ENCODE measurements around the gene SHROOM2.

Gene SHROOM2

DNA sequence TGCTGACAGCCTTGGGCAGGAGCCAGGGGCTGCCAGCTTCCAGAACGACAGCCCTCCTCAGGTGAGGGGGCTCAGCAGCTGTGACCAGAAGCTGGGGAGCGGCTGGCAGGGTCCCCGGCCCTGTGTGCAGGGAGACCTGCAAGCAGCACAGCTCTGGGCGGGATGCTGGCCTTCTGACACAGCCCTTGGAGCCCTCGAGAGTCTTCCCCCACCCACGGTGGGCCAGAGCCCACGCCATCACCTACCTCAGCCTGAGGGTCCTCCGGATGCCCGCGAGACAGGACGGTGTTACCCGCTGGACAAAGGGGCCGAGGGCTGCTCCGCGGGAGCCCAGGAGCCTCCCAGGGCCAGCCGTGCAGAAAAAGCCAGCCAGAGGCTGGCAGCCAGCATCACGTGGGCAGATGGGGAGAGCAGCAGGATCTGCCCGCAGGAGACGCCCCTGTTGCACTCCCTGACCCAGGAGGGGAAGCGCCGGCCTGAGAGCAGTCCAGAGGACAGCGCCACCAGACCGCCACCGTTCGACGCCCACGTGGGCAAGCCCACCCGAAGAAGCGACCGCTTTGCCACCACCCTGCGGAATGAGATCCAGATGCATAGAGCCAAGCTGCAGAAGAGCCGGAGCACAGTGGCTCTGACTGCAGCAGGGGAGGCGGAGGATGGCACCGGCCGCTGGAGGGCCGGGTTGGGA lies 109.1 kb downstream of the SHROOM2 start:
- DNase-seq (ENCODE audit: low read depth) = no peak

- DNase-seq (ENCODE audit: low read depth) = no peak
Measured at GRCh38 chrX:9897761-9898161, 111.5 kb downstream of the SHROOM2 start.

- no peak for DNase-seq (ENCODE audit: low read depth)
Measured at GRCh38 chrX:9899640-9900111, 113.4 kb downstream of the SHROOM2 start.

DNA sequence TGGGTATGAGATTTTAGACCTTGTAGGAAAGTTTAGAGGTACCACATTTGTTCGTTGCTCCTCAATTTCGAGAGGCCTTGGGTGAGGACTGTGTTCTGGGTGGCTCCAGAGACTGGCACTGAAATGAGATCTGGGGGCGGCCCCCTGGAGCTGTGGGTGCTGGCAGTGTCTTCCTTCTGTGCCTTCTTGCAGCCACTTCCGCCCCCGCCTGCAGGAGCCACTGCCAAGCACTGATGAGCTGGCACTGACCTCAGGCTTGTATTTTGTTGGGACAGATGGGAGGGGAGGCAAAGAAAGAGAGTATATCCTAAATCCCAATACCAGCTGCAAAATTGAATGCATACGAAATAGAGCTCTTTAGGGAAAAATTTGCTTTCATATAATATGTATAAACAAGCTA lies 116.4 kb downstream of the SHROOM2 start:
- no peak for DNase-seq (ENCODE audit: low read depth)

DNA sequence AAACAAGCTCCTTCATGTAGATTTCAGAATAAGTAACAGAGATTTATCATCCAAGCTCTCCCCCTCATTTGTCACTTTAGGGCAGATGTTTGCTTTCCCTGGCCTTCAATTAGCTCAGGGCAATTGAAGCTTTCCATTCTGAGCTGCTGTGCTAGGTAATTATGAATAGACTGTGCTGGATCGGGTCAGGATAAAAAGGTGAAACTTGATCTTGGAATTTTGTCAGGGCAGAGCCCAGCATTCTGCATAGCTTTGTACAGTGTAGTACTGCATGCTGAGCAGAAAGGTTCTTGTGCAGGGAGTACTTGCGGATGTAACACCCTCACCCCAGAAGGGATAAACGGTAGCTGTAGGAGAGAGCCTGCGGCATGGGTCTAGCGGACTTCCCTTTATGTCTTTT lies 116.9 kb downstream of the SHROOM2 start:
- DNase-seq (ENCODE audit: low read depth) = no peak

DNA sequence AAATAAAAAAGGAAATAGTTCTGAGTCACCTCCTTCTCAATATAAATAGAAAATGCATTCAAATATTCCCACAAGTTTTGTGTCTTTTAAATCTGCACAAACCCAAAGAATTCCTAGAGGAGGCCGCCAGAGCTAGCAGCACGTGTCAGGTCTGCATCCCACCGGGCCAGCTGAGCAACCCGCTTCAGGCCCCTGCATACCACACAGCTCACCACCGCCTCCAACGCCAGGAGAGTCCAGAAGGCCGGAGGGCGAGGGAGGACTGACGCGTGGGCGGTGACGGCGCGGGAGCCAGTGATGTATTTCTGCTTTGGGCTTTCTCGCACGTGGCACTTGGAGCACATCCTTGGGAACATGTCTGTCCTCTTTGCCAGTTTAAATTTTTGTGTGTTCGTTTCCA lies 119.1 kb downstream of the SHROOM2 start:
- DNase-seq (ENCODE audit: low read depth) = no peak

DNA sequence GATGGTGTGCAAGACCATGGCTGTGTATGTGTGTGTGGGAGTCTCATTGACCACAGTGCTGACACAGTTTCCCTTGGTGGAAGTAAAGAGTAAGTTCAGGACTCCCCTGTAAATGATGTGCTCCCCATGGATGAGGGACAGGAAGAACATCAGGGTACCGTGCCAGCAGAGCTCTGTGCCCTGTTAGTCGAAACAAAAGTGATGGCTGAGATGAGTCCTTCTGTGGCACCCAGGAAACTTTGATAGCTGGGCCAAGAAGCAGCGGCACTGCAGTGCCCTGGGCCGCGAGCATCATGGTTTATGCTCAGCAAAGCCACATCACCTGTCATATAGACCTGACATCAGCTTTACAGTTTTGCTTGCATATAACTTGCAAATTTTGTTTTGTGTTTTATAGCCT lies 119.5 kb downstream of the SHROOM2 start:
- no peak for DNase-seq (ENCODE audit: low read depth)

DNA sequence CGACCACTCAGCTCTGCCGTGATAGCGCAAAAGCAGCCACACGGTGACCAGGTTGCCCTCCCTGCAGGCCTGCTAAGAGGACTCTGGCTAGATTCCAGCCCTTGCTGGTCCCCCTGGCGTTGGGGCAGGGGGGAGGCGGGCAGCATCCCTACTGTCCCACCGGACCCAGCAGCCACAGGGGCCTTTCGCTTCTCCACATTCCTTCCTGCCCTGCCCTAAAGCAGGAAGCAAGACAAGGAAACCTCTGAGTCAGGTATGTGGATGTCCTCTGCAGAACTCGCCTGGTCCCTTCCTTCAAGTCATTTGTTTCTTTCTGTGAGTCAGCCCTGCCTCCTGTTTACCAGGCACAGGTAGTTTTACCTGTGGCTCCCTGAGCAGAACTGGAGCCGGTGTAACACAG lies 120.7 kb downstream of the SHROOM2 start:
- DNase-seq (ENCODE audit: low read depth) = no peak

DNA sequence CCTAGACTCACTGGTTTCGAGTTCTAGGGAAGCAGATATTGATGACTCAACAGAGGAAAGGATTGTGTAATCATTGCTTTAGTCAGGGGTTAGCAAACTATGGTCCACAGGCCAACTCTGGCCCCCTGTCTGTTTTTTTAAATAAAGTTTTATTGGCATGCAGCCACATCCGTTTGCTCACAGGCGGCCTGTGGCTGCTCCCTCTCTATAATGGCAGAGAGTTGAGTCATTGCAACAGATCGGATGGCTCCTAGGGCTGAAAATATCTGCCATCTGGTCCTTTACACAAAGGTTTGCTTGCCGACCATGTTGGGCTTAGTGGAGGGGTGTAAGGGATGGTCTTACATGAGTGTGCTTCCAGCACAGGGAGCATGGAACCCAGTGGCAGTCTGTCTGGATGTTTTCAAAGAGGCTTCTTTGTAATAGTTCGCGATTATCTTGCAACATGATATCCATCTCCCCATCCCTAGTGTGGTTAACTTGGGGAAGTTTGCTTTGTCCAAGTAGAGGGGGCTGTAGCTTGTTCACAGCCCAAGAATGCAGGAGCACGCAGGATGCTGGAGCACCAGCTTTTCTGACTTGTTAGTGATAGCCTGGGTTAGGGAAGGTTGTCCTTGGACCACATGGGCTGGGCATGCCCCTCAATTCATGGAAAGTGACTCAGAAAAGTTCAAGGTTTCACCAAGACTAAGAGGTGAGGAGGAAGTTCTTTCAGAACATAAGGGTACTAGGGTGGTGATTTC lies 121.6 kb downstream of the SHROOM2 start:
- no peak for DNase-seq (ENCODE audit: low read depth)

DNA sequence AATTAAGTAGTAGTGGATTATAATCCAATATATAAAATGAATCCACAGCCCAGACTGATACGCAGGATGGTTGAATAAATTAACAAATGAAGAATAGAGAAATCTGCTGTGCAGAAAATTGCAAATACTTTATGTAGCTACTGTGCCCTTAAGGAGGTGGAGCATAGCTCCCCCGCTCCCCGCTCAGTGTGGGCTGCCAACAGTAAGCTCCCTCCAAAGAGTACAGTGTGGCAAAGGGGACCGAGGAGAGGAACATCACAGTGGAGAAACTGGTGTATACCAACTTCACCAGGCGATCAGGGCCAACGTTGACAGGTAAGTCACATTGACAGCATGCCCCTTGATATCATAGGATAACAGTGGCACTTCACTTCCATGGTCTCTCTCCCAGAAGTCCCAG lies 123.0 kb downstream of the SHROOM2 start:
- DNase-seq (ENCODE audit: low read depth) = no peak

GRCh38 chrX:9911487-9911886 lies 125.3 kb downstream of the SHROOM2 start:
- DNase-seq (ENCODE audit: low read depth) = no peak

GRCh38 chrX:9912351-9913145 lies 126.3 kb downstream of the SHROOM2 start:
- no peak for DNase-seq (ENCODE audit: low read depth)

GRCh38 chrX:9913146-9913433 lies 126.9 kb downstream of the SHROOM2 start:
- no peak for DNase-seq (ENCODE audit: low read depth)

GRCh38 chrX:9917861-9918260 lies 131.6 kb downstream of the SHROOM2 start:
- no peak for DNase-seq (ENCODE audit: low read depth)

GRCh38 chrX:9919632-9920172 lies 133.5 kb downstream of the SHROOM2 start:
- DNase-seq (ENCODE audit: low read depth) = no peak

GRCh38 chrX:9921407-9921806 lies 135.2 kb downstream of the SHROOM2 start:
- DNase-seq (ENCODE audit: low read depth) = no peak

DNA sequence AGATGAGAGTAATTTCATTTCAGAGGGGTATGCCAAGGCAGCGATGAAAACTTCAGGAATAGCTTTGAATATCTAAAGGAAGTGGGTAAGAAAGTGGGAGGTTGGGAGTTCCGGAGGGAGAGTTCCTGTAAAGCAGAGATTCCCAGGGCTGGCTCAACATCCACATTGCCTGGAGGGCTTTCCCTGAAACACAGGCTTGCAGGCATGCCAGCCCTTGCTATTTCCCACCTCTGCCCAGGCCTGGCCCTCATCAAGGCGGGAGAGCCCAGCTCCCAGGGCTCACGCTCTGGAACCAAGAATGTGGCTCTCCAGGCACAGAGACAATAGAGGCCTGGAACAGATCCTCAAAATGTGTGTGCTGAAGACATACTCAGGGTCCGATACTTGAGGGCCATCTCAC lies 137.1 kb downstream of the SHROOM2 start:
- no peak for DNase-seq (ENCODE audit: low read depth)

DNA sequence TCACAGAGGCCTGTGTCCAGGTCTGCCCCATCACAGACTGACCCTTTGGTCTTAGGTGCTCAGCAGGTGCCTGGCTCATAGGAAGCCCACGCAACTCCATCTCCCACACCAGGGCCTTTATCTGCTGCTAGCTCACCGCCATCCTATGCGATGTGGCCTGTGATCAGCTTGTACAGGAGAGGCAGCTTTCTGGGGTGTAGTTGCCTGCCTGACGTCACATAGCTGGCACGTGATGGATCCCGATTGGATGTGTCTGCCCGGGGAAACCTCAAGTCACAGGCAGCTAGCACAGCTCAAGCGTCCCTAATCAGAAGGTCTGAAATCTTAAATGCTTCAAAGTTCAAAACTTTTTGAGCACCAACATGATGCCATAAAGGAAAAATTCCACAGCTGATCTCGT lies 139.8 kb downstream of the SHROOM2 start:
- no peak for DNase-seq (ENCODE audit: low read depth)

GRCh38 chrX:9927698-9928482 lies 141.7 kb downstream of the SHROOM2 start:
- no peak for DNase-seq (ENCODE audit: low read depth)

DNA sequence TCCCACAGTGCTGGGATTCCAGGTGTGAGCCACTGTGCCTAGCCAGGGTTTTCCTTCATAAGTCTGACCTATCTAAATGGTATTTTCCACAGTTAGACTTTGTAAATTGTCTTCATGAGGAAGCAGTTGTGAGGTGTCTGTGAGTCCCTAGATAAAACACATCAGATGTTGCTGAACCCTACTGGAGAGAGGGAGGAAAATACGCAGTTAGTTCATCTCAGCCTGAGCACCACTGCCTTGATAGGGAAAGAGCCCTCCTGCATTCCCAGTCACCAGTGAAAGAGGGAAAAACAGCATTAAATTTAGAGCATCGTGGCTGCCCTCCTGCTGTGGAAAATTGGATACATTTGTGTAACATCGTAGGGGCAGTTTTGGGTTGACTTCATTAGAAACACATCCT lies 149.2 kb downstream of the SHROOM2 start:
- DNase-seq (ENCODE audit: low read depth) = no peak

GRCh38 chrX:9937761-9938160 lies 151.5 kb downstream of the SHROOM2 start:
- DNase-seq (ENCODE audit: low read depth) = no peak

DNA sequence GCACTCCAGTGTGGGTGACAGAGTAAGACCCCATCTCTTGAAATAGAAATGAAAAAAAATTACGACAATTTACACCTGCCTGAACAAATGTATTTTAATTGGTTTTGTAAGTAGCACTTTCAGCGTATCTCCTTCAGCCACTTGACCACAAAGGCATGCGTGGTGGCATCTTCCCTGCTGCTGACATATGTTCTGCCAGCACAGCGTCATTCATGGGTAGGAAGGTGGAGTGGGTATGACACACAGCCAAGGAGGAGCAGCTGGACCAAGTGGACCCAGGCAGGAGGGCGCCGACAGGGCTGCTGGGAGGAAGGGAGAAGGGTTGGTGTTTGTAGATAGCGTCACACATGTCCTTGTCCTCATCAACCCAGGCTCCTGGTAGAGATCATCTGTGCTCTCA lies 152.3 kb downstream of the SHROOM2 start:
- no peak for DNase-seq (ENCODE audit: low read depth)
